ENCODE measurements around the gene ITCH.

- TF ChIP-seq FOXA1 (IDR thresholded peaks at IDR 0.05) (no peak), FOXM1 (IDR thresholded peaks at IDR 0.05; ENCODE audit: borderline replicate concordance) (no peak), TARDBP (IDR thresholded peaks at IDR 0.05) (no peak), FOXK2 (IDR thresholded peaks at IDR 0.05) (no peak), ARNT (IDR thresholded peaks at IDR 0.05) (0 out of 2 replicates have a peak, but pooled peaks have one; percentile 18), SP1 (IDR thresholded peaks at IDR 0.05) (no peak), BHLHE40 (IDR thresholded peaks at IDR 0.05; ENCODE audit: borderline replicate concordance) (no peak)
Measured at GRCh38 chr20:34374209-34374760, 11.2 kb downstream of the ITCH start.
